AML-193 (cell line): ENCODE data around the gene COMP.
"Not testable (repeated sequence)": the region's sequence is repeated elsewhere in the genome, so short reads cannot be mapped to it uniquely, and the experiment has no call there.

Experiments
- DNase-seq, 2 experiments: peaks; one replicate each; lab custom pipeline; 2025; lab: John Stamatoyannopoulos, UW

Gene COMP

GRCh38 chr19:18745931-18746330 lies 45.2 kb downstream of the COMP start:
- no peak for DNase-seq

GRCh38 chr19:18745012-18745735 lies 45.9 kb downstream of the COMP start:
- no peak for DNase-seq

GRCh38 chr19:18743784-18744418 lies 47.2 kb downstream of the COMP start:
- no peak for DNase-seq

GRCh38 chr19:18742838-18743783 lies 48.0 kb downstream of the COMP start:
- no peak for DNase-seq

- no peak for DNase-seq
These were observed 48.8 kb downstream of the COMP start for GRCh38 chr19:18742324-18742723.

GRCh38 chr19:18741124-18742121 lies 49.7 kb downstream of the COMP start:
- DNase-seq, result no peak

GRCh38 chr19:18738961-18739690 lies 52.0 kb downstream of the COMP start:
- no peak for DNase-seq

GRCh38 chr19:18737954-18738351 lies 53.2 kb downstream of the COMP start:
- DNase-seq, result no peak

GRCh38 chr19:18737337-18737953 lies 53.7 kb downstream of the COMP start:
- no peak for DNase-seq

GRCh38 chr19:18736415-18737336 lies 54.4 kb downstream of the COMP start:
- DNase-seq, result no peak

- DNase-seq, result no peak
These were observed 55.4 kb downstream of the COMP start for GRCh38 chr19:18735752-18736151.

GRCh38 chr19:18735324-18735723 lies 55.8 kb downstream of the COMP start:
- DNase-seq, result no peak

GRCh38 chr19:18733762-18734332 lies 57.3 kb downstream of the COMP start:
- DNase-seq, result not testable (repeated sequence)

GRCh38 chr19:18733196-18733647 lies 57.9 kb downstream of the COMP start:
- no peak for DNase-seq
